Vagina (tissue), 2 donors: ENCODE measurements around the gene AJM1.

Source experiments
- POLR2A ChIP-seq, 2 donors: fragments of 450-650 bp; IDR thresholded peaks; one replicate each; pipeline ENCODE4 v1.6.1; 2017; ENCODE audit warnings: antibody characterized with exemption in 2 of 2, mild to moderate bottlenecking in 2 of 2, moderate library complexity in 2 of 2
- POLR2AphosphoS5 ChIP-seq, 2 donors: sonication (generic); formaldehyde crosslinking; IDR thresholded peaks; one replicate each; pipeline ENCODE4 v1.9.0; 2017; ENCODE audit warnings: antibody characterized with exemption in 2 of 2, mild to moderate bottlenecking in 2 of 2, low read depth in 1 of 2; ENCODE audit not compliant: insufficient read depth in 1 of 2
- TF ChIP-seq, protein P1 (sequence below), 3 experiments: fragments of 450-650 bp in 2 of 3; fragments of 200-600 bp in 1 of 3; sonication (generic) in 1 of 3; IDR thresholded peaks; one replicate each; pipeline ENCODE4 v1.5.1; 2017 to 2019; ENCODE audit warnings: antibody characterized with exemption in 3 of 3, mild to moderate bottlenecking in 2 of 3, moderate library complexity in 2 of 3

DNA sequence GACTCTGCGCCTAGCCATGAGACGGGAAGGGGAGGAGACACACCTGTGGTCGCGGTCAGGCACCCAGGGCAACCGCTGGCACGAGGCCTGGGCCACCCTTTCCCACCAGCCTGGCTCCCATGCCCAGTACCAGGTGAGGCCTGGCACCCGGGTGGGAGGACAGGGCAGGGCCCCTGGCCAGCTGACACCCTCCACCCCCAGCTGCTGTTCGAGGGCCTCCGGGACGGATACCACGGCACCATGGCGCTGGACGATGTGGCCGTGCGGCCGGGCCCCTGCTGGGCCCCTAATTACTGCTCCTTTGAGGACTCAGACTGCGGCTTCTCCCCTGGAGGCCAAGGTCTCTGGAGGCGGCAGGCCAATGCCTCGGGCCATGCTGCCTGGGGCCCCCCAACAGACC lies 14.9 kb downstream of the AJM1 start:
- TF ChIP-seq POLR2A (IDR thresholded peaks at IDR 0.05) (no peak), POLR2AphosphoS5 (IDR thresholded peaks at IDR 0.05; ENCODE audit: insufficient read depth in 1 of 2, low read depth in 1 of 2) (no peak)
- TF ChIP-seq, protein P1, sequence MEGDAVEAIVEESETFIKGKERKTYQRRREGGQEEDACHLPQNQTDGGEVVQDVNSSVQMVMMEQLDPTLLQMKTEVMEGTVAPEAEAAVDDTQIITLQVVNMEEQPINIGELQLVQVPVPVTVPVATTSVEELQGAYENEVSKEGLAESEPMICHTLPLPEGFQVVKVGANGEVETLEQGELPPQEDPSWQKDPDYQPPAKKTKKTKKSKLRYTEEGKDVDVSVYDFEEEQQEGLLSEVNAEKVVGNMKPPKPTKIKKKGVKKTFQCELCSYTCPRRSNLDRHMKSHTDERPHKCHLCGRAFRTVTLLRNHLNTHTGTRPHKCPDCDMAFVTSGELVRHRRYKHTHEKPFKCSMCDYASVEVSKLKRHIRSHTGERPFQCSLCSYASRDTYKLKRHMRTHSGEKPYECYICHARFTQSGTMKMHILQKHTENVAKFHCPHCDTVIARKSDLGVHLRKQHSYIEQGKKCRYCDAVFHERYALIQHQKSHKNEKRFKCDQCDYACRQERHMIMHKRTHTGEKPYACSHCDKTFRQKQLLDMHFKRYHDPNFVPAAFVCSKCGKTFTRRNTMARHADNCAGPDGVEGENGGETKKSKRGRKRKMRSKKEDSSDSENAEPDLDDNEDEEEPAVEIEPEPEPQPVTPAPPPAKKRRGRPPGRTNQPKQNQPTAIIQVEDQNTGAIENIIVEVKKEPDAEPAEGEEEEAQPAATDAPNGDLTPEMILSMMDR (IDR thresholded peaks at IDR 0.05): no peak
